ENCODE measurements around the gene EFCC1.

EFCC1 gene

GRCh38 chr3:128994581-128995546 is 6.2 kb upstream of the EFCC1 start:
- DNase-seq (ENCODE audit: extremely low read depth in 1 of 2, low read depth in 1 of 2): no peak

- DNase-seq (ENCODE audit: extremely low read depth in 1 of 2, low read depth in 1 of 2): no peak
These were observed 5.4 kb upstream of the EFCC1 start for GRCh38 chr3:128995737-128996136.

- DNase-seq (ENCODE audit: extremely low read depth in 1 of 2, low read depth in 1 of 2): no peak
These were observed 4.9 kb upstream of the EFCC1 start for GRCh38 chr3:128996200-128996599.

GRCh38 chr3:128996726-128997125 is 4.4 kb upstream of the EFCC1 start:
- DNase-seq (ENCODE audit: extremely low read depth in 1 of 2, low read depth in 1 of 2): no peak

GRCh38 chr3:128997486-128998133 is 3.5 kb upstream of the EFCC1 start:
- no peak for DNase-seq (ENCODE audit: extremely low read depth in 1 of 2, low read depth in 1 of 2)

- DNase-seq (ENCODE audit: extremely low read depth in 1 of 2, low read depth in 1 of 2): no peak
These were observed 2.5 kb upstream of the EFCC1 start for GRCh38 chr3:128998561-128998960.

GRCh38 chr3:128999102-128999501 is 2.0 kb upstream of the EFCC1 start:
- no peak for DNase-seq (ENCODE audit: extremely low read depth in 1 of 2, low read depth in 1 of 2)

- no peak for DNase-seq (ENCODE audit: extremely low read depth in 1 of 2, low read depth in 1 of 2)
These were observed 383 bp upstream of the EFCC1 start for GRCh38 chr3:129000742-129001100.

- no peak for DNase-seq (ENCODE audit: extremely low read depth in 1 of 2, low read depth in 1 of 2)
These were observed 885 bp downstream of the EFCC1 start for GRCh38 chr3:129001806-129002572.

- no peak for DNase-seq (ENCODE audit: extremely low read depth in 1 of 2, low read depth in 1 of 2)
These were observed 1.8 kb downstream of the EFCC1 start for GRCh38 chr3:129002573-129003569.

GRCh38 chr3:129003578-129004112 is 2.5 kb downstream of the EFCC1 start:
- no peak for DNase-seq (ENCODE audit: extremely low read depth in 1 of 2, low read depth in 1 of 2)

GRCh38 chr3:129004639-129005295 is 3.7 kb downstream of the EFCC1 start:
- DNase-seq (ENCODE audit: extremely low read depth in 1 of 2, low read depth in 1 of 2): no peak

- DNase-seq (ENCODE audit: extremely low read depth in 1 of 2, low read depth in 1 of 2): no peak
These were observed 4.6 kb downstream of the EFCC1 start for GRCh38 chr3:129005526-129006303.

GRCh38 chr3:129006864-129007263 is 5.8 kb downstream of the EFCC1 start:
- no peak for DNase-seq (ENCODE audit: extremely low read depth in 1 of 2, low read depth in 1 of 2)

- DNase-seq (ENCODE audit: extremely low read depth in 1 of 2, low read depth in 1 of 2): no peak
These were observed 6.7 kb downstream of the EFCC1 start for GRCh38 chr3:129007792-129008191.

GRCh38 chr3:129009266-129009665 is 8.2 kb downstream of the EFCC1 start:
- DNase-seq (ENCODE audit: extremely low read depth in 1 of 2, low read depth in 1 of 2): no peak

- no peak for DNase-seq (ENCODE audit: extremely low read depth in 1 of 2, low read depth in 1 of 2)
These were observed 9.3 kb downstream of the EFCC1 start for GRCh38 chr3:129010310-129010956.

GRCh38 chr3:129013491-129013891 is 12.4 kb downstream of the EFCC1 start:
- DNase-seq (ENCODE audit: extremely low read depth in 1 of 2, low read depth in 1 of 2): no peak
